Measurements from ENCODE around the gene ZBTB38. TPM values are rescaled to one million over a fixed set of nuclear protein-coding genes. Genes with fewer than 3 reads are reported as not detected.

ZBTB38 gene
- total RNA-seq, 2 experiments from 2014 or later, result 16.3 to 18.6 TPM

DNA sequence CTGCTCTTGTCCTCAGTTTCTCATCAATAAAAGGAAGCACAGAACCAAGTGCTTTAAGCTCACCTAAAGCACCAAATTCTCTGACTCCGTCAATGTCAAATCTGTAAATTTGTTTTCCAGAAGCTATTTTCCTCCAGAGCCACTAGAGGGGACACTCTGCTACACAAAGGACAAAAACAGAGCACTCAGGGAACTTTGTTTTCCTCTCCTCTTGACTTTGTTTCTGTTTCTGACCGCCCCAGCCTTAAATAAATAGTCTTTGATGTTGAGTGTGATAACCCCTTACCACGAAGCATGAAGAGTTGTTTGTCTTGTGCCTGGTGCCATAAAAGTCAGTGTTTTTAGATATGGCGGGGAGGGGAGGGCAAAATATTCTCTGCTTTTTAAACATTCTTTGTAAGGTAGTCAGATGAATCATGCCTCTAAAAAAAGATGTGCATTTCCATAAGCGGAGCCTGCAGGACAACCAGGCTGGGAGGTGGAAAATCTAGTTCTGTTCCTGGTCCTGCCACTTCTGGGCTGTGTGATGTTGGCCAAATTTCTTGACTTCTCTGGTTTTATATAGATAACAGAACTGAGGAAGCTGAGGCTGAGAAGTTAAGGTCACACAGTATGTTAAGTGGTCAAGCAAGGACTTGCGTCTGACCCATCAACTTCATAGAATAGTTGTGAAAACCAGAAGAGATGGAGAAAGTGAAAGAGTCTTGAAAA, 7.3 kb upstream of the ZBTB38 start:
- Mint-ChIP-seq H3K27me3 (ENCODE audit: low read depth) (no peaks in the 10 kb centered on the region), H3K9me3 (peaks cover 4% of the 10 kb centered on the region), H3K4me3 (no peak overlapping the region), H3K27ac (no peak overlapping the region), H3K4me1 (ENCODE audit: low read depth) (peaks cover 8% of the 10 kb centered on the region), H3K36me3 (ENCODE audit: low read depth) (no peaks in the 10 kb centered on the region)
- DNase-seq, result no peak
- intact Hi-C loops (cut with micrococcal nuclease), result loop anchor here (1.0 to 10.0 kb wide), 7 partner anchors 50 to 284 kb away; no protein-coding TSS in a partner anchor
- CTCF ChIA-PET, result interaction anchor here (0.6 to 4.2 kb wide), 39 partner anchors 9 to 389 kb away, joined by 3 to 87 read pairs (median 4); no protein-coding TSS in a partner anchor

DNA sequence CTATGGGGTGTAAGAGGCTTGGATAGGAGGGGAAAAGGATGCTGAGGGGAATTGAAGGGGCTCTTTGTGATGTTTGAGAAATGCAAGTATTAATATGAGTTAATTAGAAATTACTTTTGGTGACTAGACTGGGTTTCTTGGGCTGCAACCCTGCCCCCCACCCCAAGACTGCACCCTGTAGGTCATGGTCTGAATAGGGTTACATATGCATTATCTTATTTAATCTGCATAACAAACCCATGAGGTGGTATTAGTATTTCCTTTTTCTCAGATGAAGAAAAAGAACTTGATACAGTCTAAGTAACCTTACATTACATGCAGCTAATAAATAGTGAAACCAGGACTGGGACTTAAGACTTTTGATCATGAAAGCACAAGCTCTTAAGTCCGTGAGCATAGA, 5.6 kb upstream of the ZBTB38 start:
- intact Hi-C loops (cut with micrococcal nuclease), result loop anchor here (5.0 to 10.0 kb wide), 3 partner anchors 200 to 282 kb away; no protein-coding TSS in a partner anchor
- H3K9me3 Mint-ChIP-seq, result peaks cover 4% of the 10 kb centered on the region
- no peak overlapping the region for H3K27ac Mint-ChIP-seq
- CTCF ChIA-PET, result interaction anchor here (1.1 to 3.9 kb wide), 7 partner anchors 11 to 218 kb away, joined by 3 to 38 read pairs (median 4); no protein-coding TSS in a partner anchor
- DNase-seq, result no peak
- peaks cover 14% of the 10 kb centered on the region for H3K4me1 Mint-ChIP-seq (ENCODE audit: low read depth)
- H3K36me3 Mint-ChIP-seq (ENCODE audit: low read depth), result no peaks in the 10 kb centered on the region
- no peak overlapping the region for H3K4me3 Mint-ChIP-seq
- no peaks in the 10 kb centered on the region for H3K27me3 Mint-ChIP-seq (ENCODE audit: low read depth)

DNA sequence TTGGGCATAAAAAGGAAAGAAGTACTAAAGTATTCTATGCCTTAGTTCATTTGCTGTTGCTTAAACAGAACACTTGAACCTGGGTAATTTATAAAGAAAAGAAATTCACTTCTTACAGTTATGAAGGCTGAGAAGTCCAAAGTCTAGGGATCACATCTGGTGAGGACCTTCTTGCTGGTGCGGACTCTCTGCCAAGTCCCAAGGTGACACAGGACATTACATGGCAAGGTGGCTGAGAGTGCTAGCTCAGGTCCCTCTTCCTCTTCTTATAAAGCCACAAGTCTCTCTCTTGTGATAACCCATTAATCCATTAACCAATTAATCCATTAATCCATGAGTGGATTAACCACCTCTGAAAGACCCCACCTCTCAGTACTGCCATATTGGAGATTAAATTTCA, 3.1 kb upstream of the ZBTB38 start:
- Mint-ChIP-seq H3K9me3 (peaks cover 4% of the 10 kb centered on the region), H3K36me3 (ENCODE audit: low read depth) (no peaks in the 10 kb centered on the region), H3K27me3 (ENCODE audit: low read depth) (no peaks in the 10 kb centered on the region), H3K4me1 (ENCODE audit: low read depth) (peaks cover 19% of the 10 kb centered on the region), H3K27ac (no peak overlapping the region), H3K4me3 (no peak overlapping the region)
- DNase-seq, result no peak
- intact Hi-C loops (cut with micrococcal nuclease), result loop anchor here (10.0 kb wide), 1 partner anchor 280 kb away; no protein-coding TSS in a partner anchor
- CTCF ChIA-PET, result no interaction called here

DNA sequence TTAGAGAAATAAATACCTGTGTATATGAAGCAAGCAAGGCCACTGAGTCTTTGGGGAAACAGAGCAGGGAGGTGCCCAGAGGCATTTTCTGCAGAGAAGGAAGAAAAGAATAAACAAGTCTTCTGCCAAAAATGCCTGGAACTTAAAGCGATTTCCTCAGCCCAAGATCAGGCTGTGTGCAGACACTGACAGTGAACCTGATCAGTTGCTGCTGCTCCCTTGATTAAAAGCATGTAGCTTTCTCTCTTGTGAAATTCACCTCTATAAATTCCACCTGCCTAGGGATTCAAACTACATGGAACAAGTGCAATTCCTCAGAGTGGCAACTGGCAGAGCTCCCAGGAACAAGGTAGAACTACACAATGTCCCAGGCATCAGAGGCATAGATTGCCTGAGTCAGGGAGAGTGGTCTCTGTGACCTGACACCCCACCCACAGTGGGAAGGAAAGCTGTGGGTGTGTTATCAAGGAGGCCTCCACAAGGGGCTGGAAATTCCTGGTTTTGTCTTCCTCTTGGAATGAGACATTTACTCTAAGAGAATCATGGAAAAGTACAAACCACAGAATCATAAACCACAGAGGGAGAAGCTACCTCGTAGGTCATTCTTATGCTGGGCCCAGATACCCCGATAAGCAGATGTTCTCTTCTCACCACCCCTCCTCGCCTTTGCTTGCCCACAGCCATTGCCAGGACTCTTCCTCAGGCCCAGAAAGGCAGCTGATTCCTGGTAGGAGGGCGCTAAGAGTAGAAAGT, 1.8 kb upstream of the ZBTB38 start:
- peaks cover 12% of the 10 kb centered on the region for H3K4me1 Mint-ChIP-seq (ENCODE audit: low read depth)
- no peaks in the 10 kb centered on the region for H3K27me3 Mint-ChIP-seq (ENCODE audit: low read depth)
- H3K4me3 Mint-ChIP-seq, result no peak overlapping the region
- no peak for DNase-seq
- H3K36me3 Mint-ChIP-seq (ENCODE audit: low read depth), result no peaks in the 10 kb centered on the region
- H3K9me3 Mint-ChIP-seq, result peaks cover 4% of the 10 kb centered on the region
- intact Hi-C loops (cut with micrococcal nuclease), result loop anchor here (10.0 kb wide), 1 partner anchor 278 kb away; no protein-coding TSS in a partner anchor
- no peak overlapping the region for H3K27ac Mint-ChIP-seq
- CTCF ChIA-PET, result interaction anchor here (0.6 to 2.7 kb wide), 3 partner anchors 35 to 102 kb away, joined by 3 to 10 read pairs (median 3); no protein-coding TSS in a partner anchor

DNA sequence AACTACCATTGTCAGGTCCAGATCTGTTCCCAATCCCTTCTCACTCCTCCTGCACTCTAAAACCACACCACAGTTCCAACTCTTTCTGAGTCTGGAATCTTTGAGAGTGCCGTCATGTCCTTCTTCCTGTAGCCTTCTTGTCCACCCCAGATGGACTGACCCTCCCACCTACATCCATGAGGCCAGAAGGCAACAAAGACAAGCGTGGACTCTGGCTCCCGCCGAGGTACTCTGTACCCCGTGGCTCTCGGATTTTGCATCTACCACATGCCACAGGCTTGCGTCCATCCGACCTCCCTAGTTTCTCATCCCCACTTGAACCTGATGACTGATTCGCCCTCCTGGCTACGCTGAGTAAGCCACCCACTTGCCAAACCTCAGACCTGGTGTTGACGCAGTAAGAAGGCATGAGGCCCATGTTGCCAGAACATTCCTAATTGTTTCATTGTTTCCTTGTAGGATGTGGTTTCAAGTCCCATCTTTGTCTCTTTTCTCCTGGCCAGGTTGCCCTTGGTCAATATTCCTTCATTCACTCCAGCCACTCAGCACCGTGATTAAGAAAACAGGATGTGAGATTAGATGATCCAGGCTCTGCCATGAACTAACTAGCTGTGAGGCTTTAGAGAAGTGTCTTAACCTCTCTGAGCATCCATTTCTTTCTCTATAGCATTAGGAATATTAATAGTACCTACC, 1.1 kb upstream of the ZBTB38 start:
- H3K4me1 Mint-ChIP-seq (ENCODE audit: low read depth), result peaks cover 12% of the 10 kb centered on the region
- peaks cover 4% of the 10 kb centered on the region for H3K9me3 Mint-ChIP-seq
- no peak for DNase-seq
- no peaks in the 10 kb centered on the region for H3K27me3 Mint-ChIP-seq (ENCODE audit: low read depth)
- intact Hi-C loops (cut with micrococcal nuclease), result loop anchor here (10.0 kb wide), 1 partner anchor 278 kb away; no protein-coding TSS in a partner anchor
- CTCF ChIA-PET, result interaction anchor here (0.6 to 2.7 kb wide), 4 partner anchors 34 to 102 kb away, joined by 3 to 10 read pairs (median 3); no protein-coding TSS in a partner anchor
- no peaks in the 10 kb centered on the region for H3K36me3 Mint-ChIP-seq (ENCODE audit: low read depth)
- no peak overlapping the region for H3K27ac Mint-ChIP-seq
- no peak overlapping the region for H3K4me3 Mint-ChIP-seq

DNA sequence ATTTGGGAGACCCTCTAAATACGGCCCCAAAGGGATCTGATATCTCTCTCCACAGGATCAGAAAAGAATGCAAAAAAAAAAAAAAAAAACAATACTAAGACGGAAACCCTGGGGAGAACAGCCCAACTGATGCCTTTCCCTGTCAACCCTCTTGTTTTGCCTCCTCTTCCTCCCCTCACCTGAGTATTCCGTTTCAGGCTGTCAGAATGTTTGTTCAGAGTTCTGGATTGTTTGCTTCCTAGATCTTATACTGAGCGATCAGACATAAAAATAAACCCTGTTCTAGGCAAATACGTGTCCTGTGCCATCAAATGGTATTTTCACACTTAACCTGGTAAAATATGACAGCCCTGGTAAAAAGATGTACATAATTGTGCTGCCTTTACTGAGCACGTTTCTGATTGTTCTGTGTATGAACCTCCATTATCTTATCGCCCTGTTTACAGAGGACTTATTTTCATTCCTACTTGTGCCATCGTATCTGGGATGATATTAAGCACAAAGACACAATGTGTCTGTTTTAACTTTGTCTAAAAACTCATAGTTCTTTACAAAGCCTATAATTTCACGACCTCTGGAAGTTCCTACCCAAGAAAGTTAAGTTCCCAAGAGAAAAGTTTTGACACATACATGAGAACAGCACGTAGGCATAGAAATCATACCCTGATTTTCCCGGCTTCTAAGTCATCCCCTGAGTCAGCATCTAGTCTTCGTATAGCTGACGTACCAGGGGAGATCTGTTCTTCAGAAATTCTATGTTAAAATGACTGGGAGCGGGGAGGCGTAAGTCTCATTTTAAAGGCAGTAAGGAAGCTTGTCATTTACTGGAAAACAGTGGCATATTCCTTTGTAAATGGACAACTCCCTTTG, 856 bp downstream of the ZBTB38 start:
- H3K36me3 Mint-ChIP-seq (ENCODE audit: low read depth), result no peaks in the 10 kb centered on the region
- H3K4me1 Mint-ChIP-seq (ENCODE audit: low read depth), result peaks cover 21% of the 10 kb centered on the region
- no peaks in the 10 kb centered on the region for H3K9me3 Mint-ChIP-seq
- H3K27me3 Mint-ChIP-seq (ENCODE audit: low read depth), result no peaks in the 10 kb centered on the region
- no peak overlapping the region for H3K27ac Mint-ChIP-seq
- CTCF ChIA-PET, result interaction anchor here (0.7 to 2.7 kb wide), 16 partner anchors 8 to 90 kb away, joined by 3 to 16 read pairs (median 4); no protein-coding TSS in a partner anchor
- intact Hi-C loops (cut with micrococcal nuclease), result loop anchor here (10.0 kb wide), 1 partner anchor 276 kb away; no protein-coding TSS in a partner anchor
- no peak for DNase-seq
- H3K4me3 Mint-ChIP-seq, result no peak overlapping the region

DNA sequence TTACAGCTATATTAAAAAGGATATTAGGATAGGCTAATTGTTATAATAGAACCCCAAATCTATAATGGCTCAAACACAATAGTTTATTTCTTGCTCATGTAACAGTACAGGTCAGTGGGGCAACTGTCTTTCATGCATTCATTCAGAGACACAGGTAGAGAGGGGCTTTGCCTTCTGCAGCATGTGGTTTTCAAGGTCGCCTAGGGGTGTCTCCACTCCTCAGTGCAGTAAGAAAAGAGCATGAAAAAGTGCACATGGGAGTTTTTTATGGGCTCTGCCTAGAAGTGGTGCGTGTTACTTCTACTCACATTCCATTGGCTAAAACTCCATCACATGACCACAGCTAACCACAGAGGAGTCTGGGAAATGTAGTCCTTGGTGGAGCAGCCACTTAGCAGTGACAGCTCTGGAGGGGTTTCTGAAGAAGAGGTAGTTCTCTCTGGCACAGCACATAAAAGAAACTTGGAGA, 1.8 kb downstream of the ZBTB38 start:
- no peaks in the 10 kb centered on the region for H3K9me3 Mint-ChIP-seq

DNA sequence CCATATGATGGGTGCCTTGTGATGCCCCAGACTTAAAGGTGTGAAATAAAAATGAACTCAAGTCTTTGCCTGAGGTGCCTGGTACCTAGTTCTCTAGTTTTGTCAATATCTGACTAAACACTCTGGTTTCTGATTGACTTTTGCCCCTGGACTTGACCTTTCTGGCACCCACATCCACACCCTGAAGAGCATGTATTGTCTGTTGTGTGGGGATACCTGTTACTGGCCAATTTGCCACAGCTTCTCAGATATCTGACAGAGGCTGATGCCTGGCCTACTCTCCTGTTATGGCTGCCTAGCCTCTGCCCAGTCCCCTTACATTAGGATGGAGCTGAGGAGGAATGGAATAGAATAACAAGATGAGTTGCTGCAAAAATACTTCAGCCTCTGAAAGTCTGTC, 3.6 kb downstream of the ZBTB38 start:
- DNase-seq, result no peak
- Mint-ChIP-seq H3K4me1 (ENCODE audit: low read depth) (peaks cover 33% of the 10 kb centered on the region), H3K36me3 (ENCODE audit: low read depth) (no peaks in the 10 kb centered on the region), H3K9me3 (no peaks in the 10 kb centered on the region), H3K27ac (no peak overlapping the region), H3K4me3 (no peak overlapping the region), H3K27me3 (ENCODE audit: low read depth) (no peaks in the 10 kb centered on the region)
- intact Hi-C loops (cut with micrococcal nuclease), result loop anchor here (2.0 kb wide), 1 partner anchor 181 kb away; no protein-coding TSS in a partner anchor
- CTCF ChIA-PET, result interaction anchor here (1.0 to 1.7 kb wide), 4 partner anchors 11 to 83 kb away, joined by 4 to 6 read pairs (median 5); no protein-coding TSS in a partner anchor

More for the DNA sequence above, 1.8 kb downstream of the ZBTB38 start:
- Mint-ChIP-seq H3K27ac (no peak overlapping the region), H3K36me3 (ENCODE audit: low read depth) (no peaks in the 10 kb centered on the region), H3K4me1 (ENCODE audit: low read depth) (peaks cover 21% of the 10 kb centered on the region), H3K4me3 (no peak overlapping the region), H3K27me3 (ENCODE audit: low read depth) (no peaks in the 10 kb centered on the region)
- intact Hi-C loops (cut with micrococcal nuclease), result loop anchor here (1.0 to 2.0 kb wide), 6 partner anchors 30 to 183 kb away; no protein-coding TSS in a partner anchor
- CTCF ChIA-PET, result interaction anchor here (0.7 to 2.2 kb wide), 15 partner anchors 9 to 83 kb away, joined by 3 to 16 read pairs (median 4); no protein-coding TSS in a partner anchor
- peak; percentile 70 for DNase-seq

DNA sequence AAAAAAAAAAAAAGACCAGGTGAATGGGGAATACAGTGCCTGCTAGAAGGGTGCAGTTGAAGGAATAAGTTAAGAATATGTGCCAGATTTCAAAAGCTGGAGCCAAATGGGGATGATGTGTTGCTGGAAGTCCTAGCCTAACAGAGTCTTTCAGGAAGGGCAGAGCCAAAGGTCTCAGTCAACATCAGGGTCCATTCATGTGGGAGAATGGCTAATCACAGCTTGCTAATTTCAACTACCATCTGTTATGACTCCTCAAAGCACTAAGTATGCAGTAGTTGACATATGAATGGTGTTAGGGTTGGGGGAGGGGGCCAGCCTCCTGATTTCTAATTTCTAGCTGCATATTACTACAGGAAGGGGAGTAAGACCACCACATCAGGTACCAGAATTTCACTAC, 4.4 kb downstream of the ZBTB38 start:
- H3K9me3 Mint-ChIP-seq, result no peaks in the 10 kb centered on the region
- no peak overlapping the region for H3K4me3 Mint-ChIP-seq
- peak; percentile 23 for DNase-seq
- CTCF ChIA-PET, result interaction anchor here (0.6 to 1.7 kb wide), 7 partner anchors 11 to 89 kb away, joined by 3 to 10 read pairs (median 5); no protein-coding TSS in a partner anchor
- no peaks in the 10 kb centered on the region for H3K27me3 Mint-ChIP-seq (ENCODE audit: low read depth)
- H3K36me3 Mint-ChIP-seq (ENCODE audit: low read depth), result no peaks in the 10 kb centered on the region
- no peak overlapping the region for H3K27ac Mint-ChIP-seq
- peaks cover 29% of the 10 kb centered on the region for H3K4me1 Mint-ChIP-seq (ENCODE audit: low read depth)
- intact Hi-C loops (cut with micrococcal nuclease), result no loop called here

DNA sequence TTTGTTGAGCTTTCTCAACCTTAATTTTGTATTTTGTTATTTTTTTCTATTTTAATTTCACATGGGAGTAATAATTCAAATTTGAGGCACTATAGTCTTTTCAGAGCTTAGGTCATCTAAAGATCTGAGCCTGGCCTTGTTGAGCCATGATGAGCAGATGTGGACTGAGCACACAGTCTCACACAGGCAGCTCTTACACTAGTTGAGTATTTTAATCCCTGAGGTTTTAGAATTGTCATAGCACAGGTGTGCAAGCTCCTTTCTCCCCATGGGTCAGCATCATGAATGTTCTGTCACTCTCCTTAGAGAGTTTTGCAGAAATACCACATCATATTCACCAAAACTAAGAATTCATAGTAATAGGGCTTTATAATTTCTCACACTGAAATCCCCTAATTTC, 4.9 kb downstream of the ZBTB38 start:
- H3K27me3 Mint-ChIP-seq (ENCODE audit: low read depth), result no peaks in the 10 kb centered on the region
- H3K4me3 Mint-ChIP-seq, result no peak overlapping the region
- no peak overlapping the region for H3K27ac Mint-ChIP-seq
- CTCF ChIA-PET, result interaction anchor here (0.6 to 1.5 kb wide), 5 partner anchors 11 to 89 kb away, joined by 3 to 10 read pairs (median 4); no protein-coding TSS in a partner anchor
- no peaks in the 10 kb centered on the region for H3K9me3 Mint-ChIP-seq
- intact Hi-C loops (cut with micrococcal nuclease), result no loop called here
- no peak for DNase-seq
- peaks cover 29% of the 10 kb centered on the region for H3K4me1 Mint-ChIP-seq (ENCODE audit: low read depth)
- no peaks in the 10 kb centered on the region for H3K36me3 Mint-ChIP-seq (ENCODE audit: low read depth)

Data from activated naive CD4-positive, alpha-beta T cell treated with anti-CD3 and anti-CD28 coated beads for 36 hours (primary cell).